Glomerular visceral epithelial cell (primary cell): ENCODE measurements around the gene TMEM242.
A peak's percentile ranks its signal among the peaks of the same experiment; 100 is the strongest.
"Not testable (repeated sequence)": the region's sequence is repeated elsewhere in the genome, so short reads cannot be mapped to it uniquely, and the experiment has no call there.

Experiments
- DNase-seq: peaks from one replicate; pipeline ENCODE4 v3.0.0-alpha.2; 2016; ENCODE audit errors: extremely low spot score

Gene TMEM242

DNA sequence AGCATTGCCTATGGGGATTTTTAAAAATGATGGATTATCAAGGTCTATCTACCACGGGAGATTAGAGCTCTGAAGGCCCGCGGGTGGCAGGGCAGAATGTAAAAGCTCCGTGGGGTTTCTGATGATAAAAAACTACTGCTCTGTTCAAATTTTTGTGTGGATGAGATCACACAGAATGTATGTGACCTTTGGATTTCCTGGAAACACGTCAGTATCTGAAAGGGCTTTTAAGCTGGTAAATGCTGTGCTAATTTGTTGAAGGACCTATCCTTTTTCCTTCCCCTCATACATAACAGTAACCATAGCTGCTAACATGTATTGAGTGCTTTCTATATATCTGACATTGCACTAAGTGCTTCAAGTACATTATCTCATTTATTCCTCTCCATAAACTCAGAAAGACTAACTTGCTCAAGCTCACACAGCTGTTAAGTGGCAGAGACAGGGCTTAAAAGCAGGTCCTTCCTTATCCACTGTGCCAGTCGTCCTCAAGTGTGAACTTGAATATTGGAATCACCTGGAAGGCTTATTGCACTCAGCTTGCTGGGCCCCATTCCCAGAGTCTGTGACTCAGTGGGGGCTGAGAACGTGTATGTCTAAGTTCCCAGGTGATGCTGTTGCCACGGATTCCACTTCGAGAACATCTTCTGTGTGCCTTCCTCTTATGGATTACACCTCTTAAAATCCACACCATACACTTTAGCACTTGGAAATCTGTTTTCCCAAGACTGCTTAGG lies 1.9 kb upstream of the TMEM242 start:
- no peak for DNase-seq

DNA sequence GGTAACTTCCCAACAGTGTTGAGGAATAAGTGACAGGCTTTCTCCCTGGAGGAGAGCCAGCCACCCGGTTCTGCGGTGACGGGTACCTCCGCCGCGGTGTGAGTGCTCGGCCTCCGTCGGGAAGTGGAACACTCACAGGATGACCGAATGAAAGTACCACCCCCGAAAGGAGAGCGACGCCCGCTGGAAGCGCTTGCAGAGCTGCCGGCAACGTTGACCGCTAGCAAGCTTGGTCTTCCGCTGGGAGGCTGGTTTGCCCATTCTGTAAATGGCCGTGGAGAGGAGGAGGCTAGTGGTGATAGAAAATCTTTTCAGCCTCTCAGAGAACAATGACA lies 614 bp upstream of the TMEM242 start:
- DNase-seq = peak; percentile 80

DNA sequence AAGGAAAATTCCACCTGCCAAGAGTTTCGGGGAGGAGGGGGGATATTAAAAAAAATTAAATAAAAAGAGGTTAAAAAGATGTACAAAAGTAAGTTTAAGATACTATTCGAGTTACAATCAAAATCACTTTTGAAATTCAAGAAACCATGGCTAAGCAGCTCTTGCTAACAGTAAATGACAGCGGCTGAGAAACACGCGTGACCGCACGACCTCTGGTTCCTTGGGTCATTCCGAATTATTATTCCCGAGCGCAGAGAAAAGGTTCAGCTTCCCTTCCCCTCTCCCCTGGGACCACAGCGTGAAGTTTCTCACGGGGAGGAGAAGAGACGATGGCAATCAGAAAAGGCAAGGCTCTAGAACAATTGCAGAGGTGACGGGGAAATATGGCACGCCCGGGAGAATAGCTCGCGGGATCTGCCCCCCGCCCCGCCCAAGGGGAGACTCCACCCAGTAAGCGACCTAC lies 496 bp downstream of the TMEM242 start:
- DNase-seq = peak; percentile 87

DNA sequence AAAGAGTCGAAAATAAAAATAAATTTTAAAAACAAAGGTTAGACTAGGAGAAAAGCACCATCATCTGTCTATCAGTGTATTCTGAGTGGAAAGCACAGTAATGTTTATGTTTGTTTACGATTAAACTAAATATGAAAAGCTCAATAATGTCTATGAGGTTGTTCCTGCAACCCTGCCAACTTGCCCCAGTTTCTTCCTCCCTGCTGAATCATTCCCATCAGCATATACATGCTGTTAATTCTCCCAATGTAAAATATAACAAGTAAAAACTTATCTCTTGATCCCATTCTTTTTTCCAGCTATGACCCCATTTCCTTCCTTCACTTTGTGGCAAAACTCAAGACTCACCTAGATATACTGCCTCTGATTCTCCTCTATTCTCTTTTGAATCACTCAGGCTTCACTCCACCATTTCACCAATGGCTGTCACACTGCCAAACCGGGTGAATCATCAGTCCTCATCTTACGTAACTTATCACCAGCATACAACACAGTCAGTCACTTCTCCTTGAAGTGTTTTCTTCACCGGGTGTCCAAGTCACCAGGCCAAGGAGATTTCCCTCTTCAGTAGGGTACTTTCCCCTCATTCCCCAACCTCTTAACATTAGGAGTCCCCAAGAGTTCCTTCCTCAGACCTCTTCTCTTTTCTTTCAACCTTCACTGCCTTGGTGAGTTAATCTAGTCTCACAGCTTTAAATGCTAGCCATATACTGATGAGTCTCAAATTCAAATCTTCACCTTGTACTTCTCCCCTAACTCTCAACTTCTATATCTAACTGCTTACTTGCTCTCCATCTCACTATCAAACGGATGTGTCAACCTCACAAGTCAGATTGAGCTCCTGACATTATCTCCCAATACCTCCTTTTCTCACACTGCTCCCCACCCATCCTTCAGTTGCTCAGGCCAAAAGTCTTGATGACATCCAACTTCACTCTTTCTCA lies 6.2 kb downstream of the TMEM242 start:
- peak; percentile 80 for DNase-seq

DNA sequence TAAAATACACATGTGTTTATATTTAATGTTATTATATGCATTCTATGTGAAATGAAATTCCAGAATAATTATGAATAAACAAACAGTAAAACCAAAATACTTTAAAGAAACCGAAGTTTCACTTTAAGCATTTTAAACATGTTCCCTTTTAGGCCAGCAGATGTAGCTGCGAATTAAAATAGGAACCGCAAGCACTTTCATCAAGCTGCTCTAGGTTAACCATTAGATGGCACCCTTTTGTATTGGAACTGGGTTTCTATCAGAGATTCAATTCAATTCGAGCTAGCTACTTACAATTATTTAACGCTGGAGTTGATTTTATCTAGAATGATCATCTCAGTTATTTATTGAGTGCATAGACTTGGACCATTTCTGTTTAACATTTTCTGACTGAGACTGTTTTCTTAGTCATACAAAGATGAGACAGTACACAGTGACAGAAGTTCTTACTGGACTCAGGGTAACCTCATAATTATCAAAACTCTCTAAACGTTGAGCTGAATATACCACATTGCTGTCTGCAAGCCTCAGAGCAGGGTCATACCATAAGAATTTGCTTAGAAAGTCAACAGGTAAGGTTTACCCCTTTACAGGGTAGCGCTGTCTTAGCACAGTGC lies 8.5 kb downstream of the TMEM242 start:
- peak; percentile 65 for DNase-seq

DNA sequence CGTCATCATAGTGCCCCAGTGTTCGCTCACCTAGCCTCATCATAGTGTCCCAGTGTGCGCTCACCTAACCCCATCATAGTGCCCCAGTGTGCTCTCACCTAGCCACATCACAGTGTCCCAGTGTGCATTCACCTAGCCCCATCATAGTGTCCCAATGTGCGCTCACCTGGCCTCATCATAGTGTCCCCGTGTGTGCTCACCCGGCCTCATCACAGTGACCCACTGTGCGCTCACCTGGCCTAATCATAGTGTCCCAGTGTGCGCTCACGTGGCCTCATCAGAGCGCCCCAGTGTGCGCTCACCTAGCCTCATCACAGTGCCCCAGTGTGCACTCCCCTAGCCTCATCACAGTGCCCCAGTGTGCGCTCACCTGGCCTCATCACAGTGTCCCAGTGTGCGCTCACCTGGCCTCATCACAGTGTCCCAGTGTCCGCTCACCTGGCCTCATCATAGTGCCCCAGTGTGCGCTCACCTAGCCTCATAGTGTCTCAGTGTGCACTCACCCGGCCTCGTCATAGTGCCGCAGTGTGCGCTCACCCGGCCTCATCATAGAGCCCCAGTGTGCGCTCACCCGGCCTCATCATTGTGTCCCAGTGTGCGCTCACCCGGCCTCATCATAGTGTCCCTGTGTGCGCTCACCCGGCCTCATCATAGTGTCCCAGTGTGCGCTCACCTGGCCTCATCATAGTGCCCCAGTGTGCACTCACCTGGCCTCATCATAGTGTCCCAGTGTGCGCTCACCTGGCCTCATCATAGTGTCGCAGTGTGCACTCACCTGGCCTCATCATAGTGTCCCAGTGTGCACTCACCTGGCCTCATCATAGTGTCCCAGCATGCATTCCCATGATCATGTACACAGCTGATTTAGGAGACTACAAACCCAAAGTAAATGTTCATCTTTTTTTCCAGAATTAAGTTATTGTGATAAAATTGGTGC lies 9.5 kb downstream of the TMEM242 start:
- DNase-seq = no peak

DNA sequence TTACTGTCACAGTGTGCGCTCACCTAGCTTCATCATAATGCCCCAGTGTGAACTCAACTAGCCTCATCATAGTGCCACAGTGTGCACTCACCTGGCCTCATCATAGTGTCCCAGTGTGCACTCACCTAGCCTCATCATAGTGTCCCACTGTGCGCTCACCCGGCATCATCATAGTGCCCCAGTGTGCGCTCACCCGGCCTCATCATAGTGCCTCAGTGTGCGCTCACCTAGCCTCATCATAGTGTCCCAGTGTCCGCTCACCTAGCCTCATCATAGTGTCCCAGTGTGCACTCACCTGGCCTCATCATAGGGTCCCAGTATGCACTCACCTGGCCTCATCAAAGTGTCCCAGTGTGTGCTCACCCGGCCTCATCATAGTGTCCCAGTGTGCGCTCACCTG lies 10.6 kb downstream of the TMEM242 start:
- no peak for DNase-seq

DNA sequence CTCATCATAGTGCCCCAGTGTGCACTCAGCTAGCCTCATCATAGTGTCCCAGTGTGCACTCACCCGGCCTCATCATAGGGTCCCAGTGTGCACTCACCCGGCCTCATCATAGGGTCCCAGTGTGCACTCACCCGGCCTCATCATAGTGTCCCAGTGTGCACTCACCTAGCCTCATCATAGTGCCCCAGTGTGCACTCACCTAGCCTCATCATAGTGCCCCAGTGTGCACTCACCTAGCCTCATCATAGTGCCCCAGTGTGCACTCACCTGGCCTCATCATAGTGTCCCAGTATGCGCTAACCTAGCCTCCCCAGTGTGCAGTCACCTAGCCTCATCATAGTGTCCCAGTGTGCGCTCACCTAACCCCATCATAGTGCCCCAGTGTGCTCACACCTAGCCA lies 12.6 kb downstream of the TMEM242 start:
- DNase-seq = not testable (repeated sequence)

DNA sequence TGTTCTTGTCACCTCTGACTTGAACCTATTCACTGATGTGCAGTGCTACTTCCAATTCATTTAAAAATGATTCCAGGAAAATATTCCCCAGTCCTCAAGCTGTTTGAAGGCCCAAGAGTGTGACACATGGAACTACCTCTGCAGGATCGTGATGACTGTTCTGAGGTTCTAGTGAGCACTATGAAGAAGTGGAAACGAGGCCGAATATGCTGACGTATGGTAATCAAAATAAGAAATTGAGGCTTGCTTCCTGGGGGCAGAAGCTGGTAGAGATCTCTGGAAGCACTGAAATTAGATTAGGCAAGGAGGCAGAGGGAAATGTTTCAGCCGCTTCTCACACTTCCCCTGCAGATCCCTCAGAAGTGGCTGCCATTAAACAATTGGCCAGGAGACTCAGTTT lies 15.7 kb downstream of the TMEM242 start:
- DNase-seq = no peak

DNA sequence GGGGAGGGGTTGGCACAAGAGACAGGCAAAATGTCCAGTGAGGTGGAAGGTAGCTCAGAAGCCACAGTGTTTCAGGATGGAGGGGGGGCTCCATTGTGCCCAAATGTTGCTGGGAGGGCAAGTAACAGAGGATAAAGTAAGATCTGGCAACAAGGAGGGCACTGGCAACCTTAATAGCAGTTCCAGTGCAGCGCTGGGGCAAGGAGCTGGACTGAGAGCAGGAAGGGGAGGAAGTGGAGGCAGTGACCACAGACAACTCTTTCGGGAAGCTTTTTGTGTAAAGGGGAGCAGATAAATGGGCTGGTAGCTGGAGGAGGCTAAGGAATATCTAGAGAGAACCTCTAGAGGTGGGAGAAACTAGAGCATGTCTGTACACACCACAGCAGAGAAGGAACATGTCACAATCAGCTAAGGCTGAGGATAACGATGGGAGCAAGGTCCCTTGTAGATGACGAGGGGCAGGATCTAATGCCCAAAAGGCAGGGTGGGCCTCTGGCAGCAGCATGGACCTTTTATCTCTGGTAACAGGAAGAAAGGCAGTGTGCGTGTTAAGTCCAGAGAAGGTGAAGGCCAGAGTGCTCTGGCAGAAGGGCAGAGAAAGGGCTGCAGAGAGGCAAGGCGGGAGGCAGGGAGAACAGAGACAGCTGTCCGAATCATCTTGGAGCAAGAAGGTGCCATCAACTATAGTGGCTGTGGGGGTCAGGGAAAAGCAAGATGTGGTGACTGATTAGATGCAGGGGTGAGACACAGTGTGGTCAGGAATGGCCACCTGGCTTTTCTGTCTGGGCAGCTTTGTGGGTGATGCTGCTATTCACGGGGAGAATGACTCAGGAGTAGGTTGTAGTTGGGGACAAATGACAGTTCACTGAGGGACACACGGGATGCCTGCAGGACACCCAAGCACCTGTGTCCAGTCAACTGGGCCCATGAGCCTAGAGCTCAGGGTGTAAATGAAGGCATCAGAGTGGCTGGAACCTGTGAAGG lies 17.4 kb downstream of the TMEM242 start:
- no peak for DNase-seq

DNA sequence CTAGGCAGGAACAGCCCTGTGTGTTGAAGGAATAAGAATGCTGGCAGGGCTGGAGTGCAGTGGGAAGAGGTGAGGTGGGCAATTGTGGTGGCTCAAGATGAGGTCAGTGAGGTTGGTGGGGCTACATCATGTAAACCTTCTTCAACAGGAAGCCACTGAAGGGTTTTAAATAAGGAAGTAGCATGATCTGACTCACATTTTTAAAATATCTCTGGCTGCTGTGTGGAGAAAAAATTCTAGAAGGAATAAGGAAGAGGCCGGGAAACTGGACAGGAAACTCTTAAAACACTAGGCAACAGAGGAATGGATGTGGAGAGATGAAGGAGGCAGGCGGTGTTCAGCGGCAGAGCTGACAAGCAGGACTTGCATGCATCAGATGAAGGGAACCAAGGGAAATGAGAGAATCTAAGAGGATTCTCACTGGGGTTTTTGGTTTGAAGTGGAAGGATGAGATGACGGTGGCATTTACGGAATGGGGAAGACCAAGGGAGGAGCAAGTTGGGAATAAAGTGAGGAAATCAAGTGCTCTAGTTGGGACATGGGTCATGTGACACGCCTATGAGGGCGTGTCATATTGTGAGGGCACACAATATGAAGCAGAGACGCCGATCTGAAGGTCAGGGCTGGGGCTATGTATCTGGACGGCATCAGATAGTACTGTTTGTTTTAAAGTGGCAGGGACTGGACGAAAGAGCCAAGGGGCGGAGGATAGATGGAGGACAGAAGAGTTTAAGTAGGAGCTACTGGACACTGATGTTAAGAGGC lies 18.2 kb downstream of the TMEM242 start:
- DNase-seq = peak; percentile 69

DNA sequence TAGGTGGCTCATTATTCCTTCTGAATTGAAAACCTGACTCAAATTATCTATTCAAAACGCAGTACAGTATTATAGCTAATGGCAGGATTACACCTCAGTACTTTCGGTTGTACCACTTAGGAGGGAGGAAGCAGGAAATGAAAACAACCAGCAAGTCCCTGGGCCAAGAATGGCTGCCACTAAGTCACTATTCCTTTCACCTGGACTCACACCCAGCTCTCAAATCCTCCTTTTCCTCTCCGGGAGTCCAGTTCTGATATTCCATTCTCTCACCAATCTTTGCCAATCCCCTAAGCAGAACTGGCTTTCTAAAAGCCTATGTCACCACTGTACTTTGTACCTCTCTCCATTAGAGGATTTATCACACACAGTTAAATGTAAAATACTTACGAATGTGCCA lies 20.6 kb downstream of the TMEM242 start:
- DNase-seq = no peak

DNA sequence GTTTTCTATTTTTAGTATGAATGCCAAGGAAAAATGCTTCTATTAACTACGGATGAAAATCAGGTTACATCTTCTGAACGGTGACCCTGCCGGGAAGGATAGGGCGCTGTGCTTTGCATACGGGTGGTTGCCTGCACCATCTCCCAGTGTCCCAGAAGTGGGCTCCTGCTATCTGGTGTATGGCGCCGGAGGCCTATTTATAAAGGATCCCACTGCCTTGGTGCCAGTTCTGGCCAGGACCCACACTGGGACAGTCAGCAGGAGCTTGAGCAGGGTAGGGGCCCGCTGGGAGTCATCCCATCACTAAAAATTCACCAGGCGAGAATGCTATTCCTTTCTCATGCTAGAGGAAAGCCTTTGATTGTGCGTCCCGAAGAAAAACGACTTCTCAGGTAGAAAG lies 22.9 kb downstream of the TMEM242 start:
- no peak for DNase-seq

DNA sequence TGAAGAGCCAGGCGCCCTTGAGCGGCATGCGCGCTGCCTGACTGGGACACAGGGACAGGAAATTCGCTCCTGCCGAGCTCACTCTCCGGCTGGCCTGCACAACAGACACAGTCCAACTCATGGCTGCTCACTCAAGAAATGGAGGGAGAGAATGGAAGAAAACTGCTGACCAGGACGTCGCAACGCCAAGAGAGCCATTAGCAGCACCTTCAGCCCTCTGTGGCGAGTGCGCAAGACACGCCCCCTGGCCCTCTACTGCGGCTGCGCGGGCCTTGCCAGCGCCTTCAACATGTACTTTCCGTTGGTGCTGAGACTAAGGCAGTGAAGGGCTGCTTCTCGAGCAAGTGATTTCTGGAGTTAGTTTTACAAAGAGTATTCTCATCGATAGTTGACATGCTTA lies 23.3 kb downstream of the TMEM242 start:
- no peak for DNase-seq

DNA sequence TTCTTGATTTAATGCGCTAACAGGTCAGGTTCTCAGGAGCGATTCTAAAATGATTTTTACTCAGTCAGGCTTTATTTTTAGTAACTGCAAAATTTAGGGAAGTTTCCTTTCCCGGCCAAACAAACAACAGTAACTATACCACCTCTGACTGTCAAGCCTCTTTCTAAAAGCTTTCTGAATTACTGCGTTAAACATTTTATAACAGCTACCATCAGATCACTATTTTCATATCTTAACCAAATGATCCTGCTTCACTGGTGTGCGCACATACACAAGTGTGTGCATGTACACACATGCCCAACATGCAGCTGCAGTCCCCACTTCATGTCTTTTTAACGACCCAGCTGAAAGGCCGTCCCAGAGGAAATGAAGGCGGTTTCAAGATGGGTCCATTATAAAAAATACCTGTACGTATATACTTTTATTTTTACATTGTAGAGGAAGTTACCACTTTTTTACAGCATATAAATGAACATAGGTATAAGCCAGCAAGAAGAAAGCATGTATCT lies 25.0 kb downstream of the TMEM242 start:
- no peak for DNase-seq

DNA sequence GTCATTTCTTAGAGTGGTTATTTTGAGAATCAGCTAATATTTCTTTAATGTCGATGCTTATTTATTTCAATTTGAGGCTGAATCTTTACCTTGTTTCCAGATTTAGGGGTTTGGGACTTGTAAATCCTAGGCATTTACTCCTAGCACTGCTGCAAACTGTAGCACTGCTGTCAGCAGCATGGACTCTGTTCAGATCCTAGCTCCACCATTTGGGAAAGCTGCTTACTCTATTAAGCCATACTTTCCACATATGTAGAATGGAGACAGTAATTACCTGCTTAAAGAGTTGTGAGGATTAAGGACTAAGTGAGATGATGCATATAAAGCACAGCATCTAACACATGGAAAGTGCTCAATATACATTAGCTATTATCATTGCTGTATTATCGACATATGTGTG lies 28.7 kb downstream of the TMEM242 start:
- no peak for DNase-seq

DNA sequence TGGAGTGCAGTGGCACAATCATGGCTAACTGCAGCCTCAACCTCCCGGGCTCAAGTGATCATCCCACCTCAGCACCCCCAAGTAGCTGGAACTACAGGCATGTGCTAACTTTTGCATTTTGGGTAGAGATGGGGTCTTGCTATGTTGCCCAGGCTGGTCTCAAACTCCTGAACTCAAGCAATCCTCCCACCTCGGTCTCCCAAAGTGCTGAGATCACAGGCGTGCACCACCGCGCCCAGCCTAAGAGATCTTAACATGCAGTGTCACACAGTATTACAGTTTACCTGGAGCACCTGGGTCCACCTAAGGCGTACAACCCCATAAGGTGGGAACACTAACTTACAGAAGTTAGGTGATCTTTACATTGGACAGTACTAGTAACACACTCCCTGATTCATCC lies 29.5 kb downstream of the TMEM242 start:
- no peak for DNase-seq

DNA sequence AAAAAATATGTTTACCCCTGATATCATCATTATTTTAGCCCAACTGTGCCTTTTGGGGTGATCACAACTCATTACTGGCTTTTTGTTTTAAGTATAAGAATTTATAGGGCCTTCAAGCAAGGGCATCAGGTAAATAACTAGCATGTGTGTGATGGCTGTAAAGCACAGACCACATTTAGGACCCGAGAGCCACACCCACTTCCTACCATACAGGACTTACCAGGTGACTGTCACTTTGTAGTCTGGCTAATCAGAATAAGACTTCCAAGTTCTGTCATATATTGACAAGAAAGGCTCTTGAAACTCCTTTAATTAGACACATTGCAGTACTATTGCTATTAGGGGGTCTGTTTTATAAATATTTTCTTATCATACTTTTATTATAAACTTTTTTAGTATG lies 31.1 kb downstream of the TMEM242 start:
- DNase-seq = no peak

DNA sequence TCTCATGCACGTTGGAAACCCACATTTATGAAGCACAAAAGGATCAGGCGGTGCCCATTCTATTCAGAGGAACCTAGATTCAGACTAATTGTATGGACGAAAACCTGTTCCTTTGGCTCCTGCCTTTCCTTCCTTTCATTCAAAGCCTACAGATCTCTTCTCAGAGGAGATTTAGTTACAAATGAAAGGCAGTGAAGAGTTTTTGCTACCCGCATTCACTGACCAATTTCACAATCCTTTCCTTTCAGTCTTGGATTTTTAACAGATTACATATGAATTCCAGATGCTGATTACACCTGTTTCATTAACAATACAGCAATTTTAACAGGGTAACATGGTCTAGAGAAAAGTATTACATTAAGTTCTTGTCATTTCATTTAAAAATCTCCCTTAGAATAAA lies 32.0 kb downstream of the TMEM242 start:
- DNase-seq = no peak
